Subcutaneous abdominal adipose tissue (tissue), 5 donors: ENCODE data around the gene APOA4.

Experiments used
- H3K27ac ChIP-seq: one replicate; pipeline ENCODE4 v1.7.0; 2013; ENCODE audit warnings: low read depth, mild to moderate bottlenecking, inconsistent platforms, low read length, moderate library complexity
- H3K27me3 ChIP-seq, 5 donors: one replicate each; pipeline ENCODE4 v1.7.0; 2013; ENCODE audit warnings: low read length in 5 of 5, inconsistent platforms in 1 of 5; ENCODE audit not compliant: control insufficient read depth in 5 of 5, insufficient read depth in 4 of 5
- H3K36me3 ChIP-seq, 5 donors: one replicate each; pipeline ENCODE4 v1.7.0; 2013; ENCODE audit warnings: low read length in 5 of 5; ENCODE audit not compliant: control insufficient read depth in 5 of 5, insufficient read depth in 5 of 5
- H3K4me1 ChIP-seq, 5 donors: one replicate each; pipeline ENCODE4 v1.7.0; 2013; ENCODE audit warnings: low read length in 5 of 5, mild to moderate bottlenecking in 3 of 5, moderate library complexity in 1 of 5; ENCODE audit not compliant: control insufficient read depth in 5 of 5, insufficient read depth in 5 of 5
- H3K4me3 ChIP-seq, 5 donors: one replicate each; pipeline ENCODE4 v1.7.0; 2013; ENCODE audit warnings: low read length in 5 of 5, low read depth in 1 of 5
- H3K9ac ChIP-seq, 5 donors: one replicate each; pipeline ENCODE4 v1.7.0; 2013; ENCODE audit warnings: low read length in 5 of 5, mild to moderate bottlenecking in 4 of 5, moderate library complexity in 3 of 5
- H3K9me3 ChIP-seq, 5 donors: one replicate each; pipeline ENCODE4 v1.7.0; 2013; ENCODE audit warnings: low read length in 5 of 5; ENCODE audit not compliant: control insufficient read depth in 5 of 5
- donor health status: healthy.
- donor health status: healthy.
- donor health status: healthy.
- donor health status: healthy.
- donor health status: healthy.

The APOA4 gene

DNA sequence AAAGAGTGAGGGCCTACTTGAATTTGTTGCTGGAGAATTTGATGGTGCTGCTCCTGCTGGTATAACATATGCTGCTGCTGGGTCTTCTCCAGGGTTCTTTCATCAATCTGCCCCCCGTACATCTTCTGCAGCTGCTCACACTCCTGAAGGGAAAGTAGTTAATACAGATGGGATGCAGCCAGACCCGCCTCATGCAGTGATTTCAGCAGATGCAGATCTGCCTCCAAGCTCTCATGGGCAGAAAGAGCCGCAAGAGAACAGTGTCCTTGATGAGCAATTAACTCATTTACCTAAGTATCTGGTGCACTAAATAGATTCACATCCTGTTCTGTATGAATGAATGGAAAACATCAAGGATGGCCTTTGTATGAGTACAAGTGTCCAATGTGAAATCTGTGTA is 39.1 kb upstream of the APOA4 start:
- no peak overlapping the region for H3K9ac ChIP-seq
- H3K27ac ChIP-seq, result no peak overlapping the region
- H3K9me3 ChIP-seq, result no peaks in the 10 kb centered on the region
- no peak overlapping the region for H3K4me3 ChIP-seq
- H3K36me3 ChIP-seq, result peaks cover 13 to 90% (median 70%) of the 10 kb centered on the region in 5 donors
- H3K4me1 ChIP-seq, result peaks cover 0 to 35% (median 15%) of the 10 kb centered on the region in 5 donors
- no peaks in the 10 kb centered on the region for H3K27me3 ChIP-seq

DNA sequence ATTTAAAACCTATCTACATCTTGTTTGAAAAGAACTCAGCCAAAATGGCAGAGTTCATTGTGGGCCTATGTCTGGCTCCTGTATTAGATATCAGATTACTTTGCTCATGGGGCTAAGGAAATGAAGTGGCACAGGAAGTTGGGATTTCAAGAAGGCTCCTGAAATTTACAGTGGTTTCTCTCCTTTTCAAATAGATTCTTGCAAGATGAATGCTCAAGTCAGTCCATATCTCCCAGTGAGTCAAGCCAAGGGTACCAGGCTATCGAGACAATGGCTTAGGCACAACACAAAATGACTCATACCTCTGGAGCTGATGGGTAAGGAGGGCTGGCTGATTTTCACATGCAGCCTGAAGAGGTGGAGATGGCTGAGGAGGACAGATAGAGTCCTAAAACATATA is 38.4 kb upstream of the APOA4 start:
- H3K27ac ChIP-seq, result no peak overlapping the region
- H3K4me1 ChIP-seq, result peaks cover 0 to 38% (median 17%) of the 10 kb centered on the region in 5 donors
- peaks cover 13 to 84% (median 73%) of the 10 kb centered on the region in 5 donors for H3K36me3 ChIP-seq
- no peak overlapping the region for H3K4me3 ChIP-seq
- no peak overlapping the region for H3K9ac ChIP-seq
- H3K9me3 ChIP-seq, result no peaks in the 10 kb centered on the region
- H3K27me3 ChIP-seq, result no peaks in the 10 kb centered on the region

DNA sequence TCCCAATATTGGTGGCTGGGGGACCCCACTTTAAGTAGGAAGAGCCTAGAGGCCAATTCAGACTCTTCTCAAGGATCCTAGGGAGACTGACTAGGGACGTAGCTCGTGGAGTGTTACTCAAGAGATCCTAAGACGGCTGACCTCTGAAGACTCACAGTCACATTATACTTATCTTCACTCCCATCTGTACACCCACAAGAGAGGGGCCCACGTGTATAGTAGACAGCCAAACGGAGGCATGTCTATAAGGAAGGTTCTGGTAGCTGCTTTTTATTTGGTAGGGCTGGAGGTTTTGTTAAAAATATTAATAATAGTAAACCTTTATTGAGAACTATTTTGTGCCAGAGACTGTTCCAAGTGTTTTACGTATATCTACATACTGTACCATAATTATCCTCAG is 37.2 kb upstream of the APOA4 start:
- no peak overlapping the region for H3K27ac ChIP-seq
- H3K9ac ChIP-seq, result no peak overlapping the region
- H3K36me3 ChIP-seq, result peaks cover 13 to 77% (median 73%) of the 10 kb centered on the region in 5 donors
- peaks cover 0 to 35% (median 12%) of the 10 kb centered on the region in 5 donors for H3K4me1 ChIP-seq
- no peaks in the 10 kb centered on the region for H3K27me3 ChIP-seq
- H3K4me3 ChIP-seq, result no peak overlapping the region
- no peaks in the 10 kb centered on the region for H3K9me3 ChIP-seq

DNA sequence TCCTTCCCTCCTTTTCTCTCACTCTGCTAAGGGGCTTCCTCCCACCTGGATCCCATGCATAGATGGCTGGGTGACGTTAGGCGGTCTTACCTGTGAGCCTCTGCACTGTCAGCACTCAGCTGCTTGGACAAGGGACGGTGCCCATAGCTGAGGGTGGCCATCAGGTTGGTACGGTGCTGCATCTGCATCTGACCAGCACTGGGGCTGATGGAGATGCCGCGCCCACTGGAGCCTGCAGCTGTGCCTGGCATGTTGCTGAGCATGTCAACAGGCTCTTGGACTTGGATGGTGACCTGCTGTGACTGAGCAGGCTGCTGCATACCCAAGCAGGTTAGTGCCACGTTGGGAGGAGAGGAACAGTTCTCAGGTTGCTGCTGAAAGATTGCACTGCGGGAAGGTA is 36.1 kb upstream of the APOA4 start:
- H3K9me3 ChIP-seq, result no peaks in the 10 kb centered on the region
- peaks cover 0 to 24% (median 15%) of the 10 kb centered on the region in 5 donors for H3K4me1 ChIP-seq
- H3K36me3 ChIP-seq, result peaks cover 16 to 73% (median 67%) of the 10 kb centered on the region in 5 donors
- H3K27ac ChIP-seq, result no peak overlapping the region
- H3K9ac ChIP-seq, result no peak overlapping the region
- H3K4me3 ChIP-seq, result no peak overlapping the region
- no peaks in the 10 kb centered on the region for H3K27me3 ChIP-seq

DNA sequence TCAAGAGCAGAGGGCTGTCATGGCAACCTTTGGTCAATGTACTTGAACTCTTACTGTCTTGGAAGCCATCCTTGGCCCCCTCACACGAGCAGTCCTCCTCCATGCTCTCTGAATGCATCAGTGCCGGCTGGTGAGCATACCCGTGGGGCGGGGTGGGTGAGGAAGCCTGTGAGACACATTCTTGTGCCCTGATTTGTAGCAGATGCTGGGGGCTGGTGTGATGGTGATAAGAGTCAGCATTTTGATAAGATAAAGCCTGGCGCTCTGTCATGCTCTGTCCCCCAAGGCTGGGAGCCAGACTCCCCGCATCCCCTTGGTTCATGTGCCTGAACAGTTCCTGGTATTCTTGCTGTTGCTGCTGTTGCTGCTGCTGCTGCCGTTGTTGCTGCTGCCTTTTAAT is 34.8 kb upstream of the APOA4 start:
- H3K9me3 ChIP-seq, result no peaks in the 10 kb centered on the region
- H3K4me3 ChIP-seq, result no peak overlapping the region
- H3K9ac ChIP-seq, result no peak overlapping the region
- no peak overlapping the region for H3K27ac ChIP-seq
- no peaks in the 10 kb centered on the region for H3K27me3 ChIP-seq
- peaks cover 0 to 33% (median 25%) of the 10 kb centered on the region in 5 donors for H3K4me1 ChIP-seq
- peaks cover 16 to 71% (median 59%) of the 10 kb centered on the region in 5 donors for H3K36me3 ChIP-seq

DNA sequence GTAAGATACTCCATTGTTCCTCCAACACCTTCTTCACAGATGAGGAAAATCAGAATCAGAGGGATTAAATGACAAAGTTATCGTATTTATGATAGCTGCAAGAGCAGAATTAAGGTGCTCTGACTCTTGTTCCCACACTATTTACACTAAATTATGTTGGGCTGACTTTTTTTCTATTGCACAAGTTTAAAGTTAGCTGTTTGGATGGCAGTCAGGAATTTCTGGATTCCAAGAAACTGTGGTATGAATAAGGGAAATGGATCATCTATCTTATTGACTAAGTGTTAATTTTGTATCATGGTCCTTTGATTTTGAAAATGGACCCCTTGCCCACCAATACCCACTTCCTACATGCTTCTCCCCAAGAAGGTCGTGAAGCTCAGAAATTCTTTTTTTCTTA is 34.2 kb upstream of the APOA4 start:
- no peak overlapping the region for H3K27ac ChIP-seq
- H3K4me3 ChIP-seq, result no peak overlapping the region
- H3K9me3 ChIP-seq, result no peaks in the 10 kb centered on the region
- H3K27me3 ChIP-seq, result no peaks in the 10 kb centered on the region
- H3K36me3 ChIP-seq, result peaks cover 13 to 67% (median 54%) of the 10 kb centered on the region in 5 donors
- H3K4me1 ChIP-seq, result peaks cover 0 to 39% (median 29%) of the 10 kb centered on the region in 5 donors
- no peak overlapping the region for H3K9ac ChIP-seq

DNA sequence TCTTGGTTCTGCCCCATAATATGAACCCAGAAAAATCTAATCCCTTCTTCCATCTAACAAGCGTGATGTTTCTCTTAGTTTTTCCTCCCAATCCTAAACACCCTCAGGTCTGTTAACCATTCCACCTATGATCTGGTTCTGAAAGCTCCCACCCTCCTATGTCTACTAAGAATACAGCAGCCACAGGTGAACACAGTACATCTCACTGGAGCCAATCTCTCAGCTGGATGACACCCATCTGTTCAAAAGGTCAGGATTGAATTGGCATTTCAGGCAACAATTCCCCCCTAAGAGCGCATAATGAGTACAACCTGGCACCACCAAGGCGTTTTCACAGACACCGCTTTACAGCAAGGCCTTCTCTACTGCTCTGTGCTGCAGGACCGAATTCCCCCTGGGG is 33.3 kb upstream of the APOA4 start:
- Histone ChIP-seq H3K9me3 (no peaks in the 10 kb centered on the region), H3K4me1 (peaks cover 0 to 48% (median 37%) of the 10 kb centered on the region in 5 donors), H3K36me3 (peaks cover 8 to 58% (median 45%) of the 10 kb centered on the region in 5 donors), H3K27ac (peak overlapping the region; percentile 13), H3K4me3 (no peak overlapping the region), H3K9ac (no peak overlapping the region), H3K27me3 (no peaks in the 10 kb centered on the region)

DNA sequence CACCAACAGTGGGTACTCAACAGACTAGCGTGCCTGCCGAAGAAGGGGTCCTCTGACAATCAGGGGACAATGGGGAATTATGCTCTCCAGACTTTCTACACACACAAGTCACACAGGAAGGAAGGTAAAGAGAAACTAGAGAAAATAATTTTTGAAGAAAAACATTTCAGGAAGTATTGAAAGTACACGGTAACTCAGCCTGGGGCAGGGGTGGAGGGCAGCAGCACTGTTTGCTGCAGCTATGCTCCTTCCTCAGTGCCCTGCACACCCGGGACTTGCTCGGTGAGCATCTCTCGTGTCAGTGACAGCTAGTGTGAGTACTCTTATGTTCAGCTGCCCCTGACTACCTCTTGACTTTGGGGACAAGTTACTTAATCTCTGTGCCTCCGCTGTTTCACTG is 32.3 kb upstream of the APOA4 start:
- H3K9ac ChIP-seq, result no peak overlapping the region
- peaks cover 0 to 50% (median 39%) of the 10 kb centered on the region in 5 donors for H3K4me1 ChIP-seq
- no peak overlapping the region for H3K27ac ChIP-seq

DNA sequence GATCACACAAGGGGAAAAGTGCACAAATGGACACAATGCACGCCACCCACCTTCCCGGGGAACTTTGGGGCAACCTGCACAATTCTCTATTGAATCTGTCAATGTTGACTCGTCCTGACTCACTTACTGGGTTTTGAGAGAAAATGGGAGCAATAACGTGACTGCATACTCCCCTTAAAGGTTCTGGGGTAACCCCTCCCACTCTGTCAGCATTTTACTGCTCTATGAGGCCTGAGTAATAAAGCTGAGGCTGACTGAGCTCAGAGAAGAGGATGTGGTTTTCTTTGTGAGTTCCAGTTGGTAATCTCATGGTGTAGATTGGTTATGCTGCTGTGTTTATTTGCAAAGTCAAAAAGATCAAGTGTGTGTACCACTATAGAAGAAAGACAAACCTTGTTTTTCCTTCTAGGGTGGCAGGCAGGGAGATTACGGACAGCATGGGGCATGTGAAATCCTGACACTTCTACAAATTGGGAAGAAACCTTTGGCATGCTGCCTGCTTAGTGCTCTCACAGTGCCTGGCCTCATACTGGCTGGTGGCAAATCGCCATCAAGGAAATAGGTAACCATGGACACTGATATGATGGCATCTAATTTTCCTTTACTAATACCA is 30.5 kb upstream of the APOA4 start:
- no peaks in the 10 kb centered on the region for H3K27me3 ChIP-seq
- no peak overlapping the region for H3K27ac ChIP-seq
- no peaks in the 10 kb centered on the region for H3K9me3 ChIP-seq
- H3K4me1 ChIP-seq, result peaks cover 0 to 50% (median 39%) of the 10 kb centered on the region in 5 donors
- no peak overlapping the region for H3K9ac ChIP-seq
- peaks cover 6 to 45% (median 34%) of the 10 kb centered on the region in 5 donors for H3K36me3 ChIP-seq
- no peak overlapping the region for H3K4me3 ChIP-seq

More for the DNA sequence above, 32.3 kb upstream of the APOA4 start:
- Histone ChIP-seq H3K27me3 (no peaks in the 10 kb centered on the region), H3K9me3 (no peaks in the 10 kb centered on the region), H3K36me3 (peaks cover 6 to 48% (median 35%) of the 10 kb centered on the region in 5 donors), H3K4me3 (no peak overlapping the region)

DNA sequence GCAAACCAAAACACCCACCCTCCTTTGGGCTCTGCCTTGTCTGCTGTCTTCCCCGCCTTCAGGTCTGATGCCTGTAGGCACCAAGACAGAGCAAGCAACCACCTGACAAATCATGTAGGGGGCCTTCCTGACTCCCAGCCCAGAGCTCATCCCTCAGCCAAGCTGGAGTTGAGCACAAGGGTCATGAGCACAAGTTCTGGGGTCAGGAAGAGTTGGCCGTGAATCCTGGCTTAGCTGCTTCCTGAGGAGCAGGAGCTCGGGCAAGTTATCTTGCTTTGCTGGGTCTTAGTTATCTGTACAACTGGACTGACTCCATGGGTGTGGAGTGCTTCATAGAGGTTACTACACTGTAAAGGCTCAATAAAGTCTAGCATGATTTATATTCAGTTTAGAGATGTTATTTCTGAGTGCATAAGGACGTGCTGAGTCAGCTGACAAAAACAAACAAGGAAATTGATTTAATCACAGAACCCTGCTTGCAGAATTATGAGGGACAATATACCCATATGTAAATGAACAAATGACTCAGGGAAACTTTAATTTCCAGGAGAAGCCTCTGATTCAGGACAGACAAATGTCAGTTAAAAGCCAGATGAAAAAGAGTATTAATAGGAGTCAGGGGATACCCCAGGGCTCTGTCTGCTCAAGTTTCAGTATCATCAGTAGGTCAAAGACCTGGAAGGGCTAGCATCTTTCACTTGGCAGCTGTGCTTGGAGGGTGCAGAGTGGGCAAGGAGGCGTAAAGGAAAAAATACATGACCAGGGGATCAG is 29.3 kb upstream of the APOA4 start:
- H3K4me3 ChIP-seq, result no peak overlapping the region
- H3K27me3 ChIP-seq, result no peaks in the 10 kb centered on the region
- peaks cover 6 to 39% (median 31%) of the 10 kb centered on the region in 5 donors for H3K36me3 ChIP-seq
- peaks cover 0 to 45% (median 36%) of the 10 kb centered on the region in 5 donors for H3K4me1 ChIP-seq
- no peaks in the 10 kb centered on the region for H3K9me3 ChIP-seq
- H3K27ac ChIP-seq, result no peak overlapping the region
- H3K9ac ChIP-seq, result no peak overlapping the region
